SK-N-SH treated with all-trans-retinoic acid at 6 μM for 48 hours (cell line): ENCODE data around the gene SYCE1.

ENCODE experiments used
- ARNTL ChIP-seq: fragments of 450-650 bp; formaldehyde crosslinking; IDR thresholded peaks from 2 replicates; pipeline ENCODE4 v1.5.0; 2020; ENCODE audit warnings: low read depth, mild to moderate bottlenecking, moderate library complexity, borderline replicate concordance
- CREB5 ChIP-seq: fragments of 250-450 bp; sonication (Bioruptor Pico); IDR thresholded peaks from 2 replicates; pipeline ENCODE4 v1.5.1; 2020; ENCODE audit warnings: low read depth, mild to moderate bottlenecking, moderate library complexity
- CSDC2 ChIP-seq: fragments of 250-450 bp; sonication (Bioruptor Pico); IDR thresholded peaks from 2 replicates; pipeline ENCODE4 v1.5.0; 2020; ENCODE audit warnings: mild to moderate bottlenecking, moderate library complexity
- GLIS3 ChIP-seq: fragments of 250-450 bp; sonication (Bioruptor Pico); IDR thresholded peaks from 2 replicates; pipeline ENCODE4 v1.5.0; 2020; ENCODE audit warnings: mild to moderate bottlenecking, moderate library complexity
- ISL1 ChIP-seq: fragments of 250-450 bp; sonication (Bioruptor Pico); IDR thresholded peaks from 2 replicates; pipeline ENCODE4 v2.1.2; 2022; ENCODE audit warnings: mild to moderate bottlenecking, moderate library complexity
- OSR1 ChIP-seq: fragments of 250-450 bp; sonication (Bioruptor Pico); IDR thresholded peaks from 2 replicates; pipeline ENCODE4 v1.8.0; 2022; ENCODE audit warnings: moderate library complexity, mild to moderate bottlenecking, inconsistent platforms
- PATZ1 ChIP-seq: fragments of 250-450 bp; sonication (Bioruptor Pico); IDR thresholded peaks from 2 replicates; pipeline ENCODE4 v1.8.0; 2020; ENCODE audit warnings: mild to moderate bottlenecking, moderate library complexity, borderline replicate concordance
- RARB ChIP-seq: fragments of 250-450 bp; sonication (Bioruptor Pico); IDR thresholded peaks from 2 replicates; pipeline ENCODE4 v1.8.0; 2021; ENCODE audit warnings: mild to moderate bottlenecking, moderate library complexity
- TSHZ2 ChIP-seq: fragments of 250-450 bp; sonication (Bioruptor Pico); IDR thresholded peaks from 2 replicates; pipeline ENCODE4 v1.5.0; 2020; ENCODE audit warnings: mild to moderate bottlenecking, moderate library complexity
- ZFP3 ChIP-seq: fragments of 250-450 bp; sonication (Bioruptor Pico); IDR thresholded peaks from 2 replicates; pipeline ENCODE4 v1.5.0; 2020; ENCODE audit warnings: mild to moderate bottlenecking, moderate library complexity

GRCh38 chr10:133532871-133533270, 32.5 kb downstream of the SYCE1 start:
- TF ChIP-seq ZFP3 (CRISPR knock-in tag), result no peak
- TF ChIP-seq OSR1 (CRISPR knock-in tag), result no peak
- no peak for TF ChIP-seq ARNTL (CRISPR knock-in tag)
- no peak for TF ChIP-seq CSDC2 (CRISPR knock-in tag)
- TF ChIP-seq ISL1 (CRISPR knock-in tag), result no peak
- TF ChIP-seq GLIS3 (CRISPR knock-in tag), result no peak
- no peak for TF ChIP-seq TSHZ2 (CRISPR knock-in tag)
- TF ChIP-seq CREB5 (CRISPR knock-in tag), result no peak
- no peak for TF ChIP-seq PATZ1 (CRISPR knock-in tag)
- no peak for TF ChIP-seq RARB
